NCI-H1105 (cell line): ENCODE measurements around the gene RITA1.

Experiments used
- DNase-seq: peaks from one replicate; lab custom pipeline; 2025; lab: John Stamatoyannopoulos, UW

The RITA1 gene

GRCh38 chr12:113180333-113180732, 5.2 kb upstream of the RITA1 start:
- no peak for DNase-seq

- no peak for DNase-seq
Measured at GRCh38 chr12:113181975-113182374, 3.5 kb upstream of the RITA1 start.

- no peak for DNase-seq
Measured at GRCh38 chr12:113183030-113183589, 2.4 kb upstream of the RITA1 start.

GRCh38 chr12:113184098-113184899, 1.2 kb upstream of the RITA1 start:
- DNase-seq = no peak

- DNase-seq = peak; percentile 78
Measured at GRCh38 chr12:113184900-113185179, 681 bp upstream of the RITA1 start.

- no peak for DNase-seq
Measured at GRCh38 chr12:113186033-113186365, 478 bp downstream of the RITA1 start.

GRCh38 chr12:113186666-113187325, 1.3 kb downstream of the RITA1 start:
- DNase-seq = no peak

- no peak for DNase-seq
Measured at GRCh38 chr12:113189361-113189760, 3.8 kb downstream of the RITA1 start.

GRCh38 chr12:113190761-113191160, 5.2 kb downstream of the RITA1 start:
- no peak for DNase-seq

- no peak for DNase-seq
Measured at GRCh38 chr12:113191227-113191626, 5.7 kb downstream of the RITA1 start.

- DNase-seq = no peak
Measured at GRCh38 chr12:113194971-113195391, 9.5 kb downstream of the RITA1 start.

GRCh38 chr12:113195598-113195997, 10.1 kb downstream of the RITA1 start:
- DNase-seq = no peak

GRCh38 chr12:113196582-113196981, 11.1 kb downstream of the RITA1 start:
- DNase-seq = no peak

- DNase-seq = peak; percentile 34
Measured at GRCh38 chr12:113196990-113197389, 11.5 kb downstream of the RITA1 start.

GRCh38 chr12:113197518-113198077, 12.1 kb downstream of the RITA1 start:
- no peak for DNase-seq

GRCh38 chr12:113198296-113198695, 12.8 kb downstream of the RITA1 start:
- DNase-seq = no peak

GRCh38 chr12:113200021-113200797, 14.7 kb downstream of the RITA1 start:
- no peak for DNase-seq

- DNase-seq = no peak
Measured at GRCh38 chr12:113201187-113202177, 16.0 kb downstream of the RITA1 start.

GRCh38 chr12:113202300-113203075, 17.0 kb downstream of the RITA1 start:
- DNase-seq = no peak
